ENCODE results near the gene ZFP92.
"Not testable (repeated sequence)": the region's sequence is repeated elsewhere in the genome, so short reads cannot be mapped to it uniquely, and the experiment has no call there.

ZFP92 gene

DNA sequence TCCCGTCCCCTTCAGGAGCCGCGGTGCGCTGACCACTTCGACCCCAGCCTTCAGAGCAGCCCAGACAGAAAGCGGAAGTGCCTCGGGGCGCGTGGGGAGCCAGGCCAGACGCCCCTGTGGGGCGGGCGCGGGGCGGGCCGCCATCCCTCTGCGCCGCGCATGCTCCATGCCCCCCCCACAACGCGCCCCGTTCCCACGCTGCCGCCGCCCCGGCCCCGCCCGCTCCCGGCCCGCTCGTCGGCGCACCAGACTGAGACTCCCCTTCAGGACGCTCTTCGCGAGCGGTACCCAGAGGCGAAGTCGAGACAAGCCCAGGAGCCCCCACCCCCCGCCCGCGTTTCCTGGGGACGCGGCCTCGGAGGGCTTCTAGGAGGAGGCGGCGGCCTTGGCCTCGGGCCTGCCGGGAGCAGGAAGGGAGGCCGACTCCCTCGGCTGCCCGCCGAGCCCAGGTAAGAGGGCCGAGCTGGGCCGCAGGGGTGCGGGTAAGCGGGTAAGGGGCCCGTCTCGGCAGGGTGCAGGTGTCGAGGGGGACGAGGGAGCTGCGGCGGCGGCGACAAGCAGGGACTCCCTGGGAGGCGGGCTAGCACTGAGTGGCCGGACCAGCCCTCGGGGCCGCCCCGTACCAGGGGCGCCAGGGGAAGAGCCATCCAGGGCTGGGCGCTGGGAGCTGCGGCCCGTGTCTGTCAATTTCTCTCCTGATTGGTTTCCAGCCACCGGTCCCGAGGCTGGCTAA, at the start of gene ZFP92:
TSS of gene ZFP92 (plus strand) at position 218 of the 733 bp plus-strand sequence. CDS start 6,851 bp downstream, outside the sequence.
- DNase-seq: no peak

GRCh38 chrX:153361781-153362397, 49.4 kb upstream of the ZFP92 start:
- DNase-seq: no peak

GRCh38 chrX:153365670-153366069, 45.6 kb upstream of the ZFP92 start:
- DNase-seq: no peak

DNA sequence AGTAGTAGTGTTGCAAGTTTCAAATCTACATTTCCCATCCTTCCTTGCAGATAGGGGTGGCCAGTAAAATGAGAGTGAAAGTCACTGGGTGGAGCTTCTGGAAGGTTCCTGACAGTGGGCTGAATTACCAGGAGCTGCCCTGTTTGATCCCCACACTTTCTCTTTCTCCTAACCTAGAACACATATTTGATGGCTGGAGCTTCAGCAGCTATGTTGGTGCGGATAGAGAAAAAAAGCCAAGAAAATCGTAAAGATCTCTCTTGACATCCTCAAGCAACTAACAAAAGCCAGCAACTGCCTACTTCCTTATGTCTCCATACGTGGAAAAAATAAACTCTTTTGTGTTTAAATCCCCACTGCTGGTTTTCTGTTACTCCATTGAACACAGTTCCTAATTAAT, 45.2 kb upstream of the ZFP92 start:
- DNase-seq: no peak

DNA sequence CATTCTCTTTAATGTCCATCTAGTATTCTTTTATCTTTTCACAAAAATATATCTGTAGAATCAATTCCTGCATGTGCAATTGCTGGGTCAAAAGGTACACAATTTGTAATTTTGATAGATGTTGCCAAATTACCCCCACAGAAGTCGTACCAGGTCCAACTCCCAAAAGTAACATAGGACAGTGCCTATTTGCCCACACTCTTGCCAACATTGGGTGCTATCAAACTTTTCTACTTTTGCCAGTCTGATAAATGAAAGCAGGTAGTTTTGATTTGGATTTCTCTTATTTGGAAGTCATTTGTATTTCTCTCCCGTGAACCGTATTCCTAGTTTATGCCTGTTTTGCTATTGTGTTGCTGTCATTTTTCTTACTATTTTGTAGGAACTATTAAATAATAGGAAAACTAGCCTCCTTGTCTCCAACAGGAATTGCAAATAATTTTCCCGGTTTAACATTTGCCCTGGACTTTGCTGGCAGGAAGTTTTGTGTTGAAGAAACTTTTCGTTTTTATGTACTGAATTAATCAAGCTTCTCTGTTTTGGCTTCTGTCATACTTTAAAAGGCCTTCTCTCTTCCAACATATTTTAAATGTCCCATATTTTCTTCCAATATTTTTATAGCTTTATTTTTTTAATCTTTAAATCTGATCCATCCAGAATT, 44.3 kb upstream of the ZFP92 start:
- DNase-seq: no peak

DNA sequence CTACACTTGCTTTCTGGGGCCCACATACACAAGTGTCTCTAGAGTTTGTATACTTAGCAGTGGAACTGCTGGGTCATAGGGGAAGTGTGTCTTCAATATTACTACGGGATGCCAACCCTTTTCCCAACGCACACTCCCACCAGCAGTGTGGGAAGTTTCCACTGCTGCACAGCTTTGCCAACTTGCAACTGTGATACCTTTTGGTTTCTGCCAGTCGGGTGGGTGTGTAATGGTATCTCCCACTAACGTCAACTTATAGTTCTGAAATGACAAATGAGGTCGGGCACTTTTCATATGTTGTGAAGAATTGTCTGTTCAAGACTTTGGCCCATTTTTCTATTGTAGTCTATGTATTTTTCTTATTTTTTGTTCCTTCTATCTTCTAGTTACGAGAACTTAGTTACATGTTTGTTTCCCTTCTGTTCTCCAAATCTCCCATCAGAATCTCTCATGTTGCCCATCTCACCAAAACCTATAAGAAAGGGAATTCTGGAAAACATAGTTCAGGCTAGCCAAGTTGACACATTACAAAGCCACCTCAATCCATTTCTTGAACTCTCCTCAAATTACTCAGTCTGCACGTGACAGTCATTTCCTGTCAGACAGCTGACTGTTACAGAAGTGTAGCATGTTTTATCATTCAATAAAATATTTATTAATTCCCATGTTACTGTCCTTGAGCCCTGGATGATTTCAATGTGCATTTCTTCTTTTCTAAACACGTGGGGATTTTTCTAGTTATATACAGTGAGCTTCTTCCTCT, 40.8 kb upstream of the ZFP92 start:
- no peak for DNase-seq

DNA sequence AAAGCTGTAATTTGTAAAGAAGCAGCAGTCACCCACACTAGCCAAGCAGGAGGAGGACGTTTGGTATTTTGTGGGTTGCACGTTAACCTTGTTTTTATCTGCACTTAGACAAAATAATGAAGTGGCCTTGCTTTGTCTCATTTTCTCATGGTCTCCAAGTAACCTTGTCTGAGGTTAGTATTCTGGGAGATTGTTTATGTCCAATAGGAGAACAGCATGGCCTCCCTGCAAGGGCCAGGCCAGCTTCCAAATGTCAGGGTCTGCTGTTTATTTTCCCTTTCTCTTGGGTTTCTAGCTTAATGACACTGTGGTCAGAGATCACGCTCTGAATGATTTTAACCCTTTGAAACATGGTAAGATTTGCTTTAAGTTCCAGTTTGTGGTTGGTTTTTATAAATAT, 40.0 kb upstream of the ZFP92 start:
- DNase-seq: no peak

- DNase-seq: no peak
These were observed 38.3 kb upstream of the ZFP92 start for GRCh38 chrX:153372949-153373348.

- no peak for DNase-seq
These were observed 36.8 kb upstream of the ZFP92 start for GRCh38 chrX:153374426-153374825.

GRCh38 chrX:153375571-153375970, 35.7 kb upstream of the ZFP92 start:
- DNase-seq: no peak

DNA sequence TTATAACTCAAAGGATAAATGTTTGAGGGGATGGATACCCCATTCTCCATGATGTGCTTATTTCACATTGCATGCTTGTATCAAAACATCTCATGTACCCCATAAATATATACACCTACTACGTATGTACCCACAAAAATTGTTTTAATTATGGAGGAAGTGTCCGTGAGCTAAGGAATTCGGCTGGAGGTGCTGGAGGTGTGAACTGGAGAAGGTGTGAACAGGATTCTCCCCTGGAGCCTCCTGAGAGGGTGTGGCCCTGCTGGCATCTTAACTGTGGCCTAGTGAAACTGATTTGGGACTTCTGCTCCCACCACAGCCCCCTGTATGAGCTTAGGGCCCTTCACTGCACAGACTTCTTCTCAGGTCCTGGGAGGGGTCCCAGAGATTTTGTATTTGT, 33.5 kb upstream of the ZFP92 start:
- no peak for DNase-seq

DNA sequence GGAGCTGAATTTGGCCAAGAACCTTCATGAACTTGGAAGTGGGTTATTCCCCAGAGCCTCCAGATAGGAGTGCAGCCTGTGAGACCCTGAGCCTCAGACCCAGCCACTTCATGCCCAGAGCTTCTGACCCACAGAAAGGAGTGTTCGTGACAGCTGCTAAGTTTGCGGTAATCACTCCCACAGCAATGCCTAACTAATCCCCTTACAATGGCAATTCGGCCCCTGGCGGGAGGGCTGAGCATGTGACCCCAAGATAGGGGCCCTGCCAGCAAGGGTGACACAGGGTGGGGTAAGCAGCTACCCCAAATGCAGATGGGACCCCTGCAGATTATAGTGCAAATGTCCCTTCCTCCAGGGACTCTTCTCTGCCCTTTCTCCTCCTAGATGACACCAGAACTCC, 32.7 kb upstream of the ZFP92 start:
- DNase-seq: no peak

DNA sequence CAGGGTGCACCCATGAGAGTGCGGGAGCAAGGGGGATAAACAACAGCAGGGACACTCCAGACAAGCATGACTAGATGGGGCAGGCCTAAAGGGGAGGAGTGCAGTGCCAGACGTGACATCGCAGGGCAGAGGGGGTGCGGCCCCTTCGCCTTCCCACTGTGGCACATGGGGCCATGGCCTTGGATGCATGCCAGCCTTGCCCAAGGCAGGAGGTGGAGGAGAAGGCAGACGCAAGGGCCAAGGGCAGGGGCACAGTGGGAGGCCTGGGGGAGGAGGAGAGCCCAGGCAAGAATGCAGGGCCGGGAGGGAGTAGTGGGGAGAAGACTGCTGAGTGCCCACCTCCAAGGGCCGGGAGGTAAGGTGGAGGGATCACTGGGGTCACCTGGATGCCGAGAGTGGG, 31.8 kb upstream of the ZFP92 start:
- DNase-seq: no peak

- no peak for DNase-seq
These were observed 31.2 kb upstream of the ZFP92 start for GRCh38 chrX:153379971-153380581.

- no peak for DNase-seq
These were observed 30.6 kb upstream of the ZFP92 start for GRCh38 chrX:153380691-153381090.

DNA sequence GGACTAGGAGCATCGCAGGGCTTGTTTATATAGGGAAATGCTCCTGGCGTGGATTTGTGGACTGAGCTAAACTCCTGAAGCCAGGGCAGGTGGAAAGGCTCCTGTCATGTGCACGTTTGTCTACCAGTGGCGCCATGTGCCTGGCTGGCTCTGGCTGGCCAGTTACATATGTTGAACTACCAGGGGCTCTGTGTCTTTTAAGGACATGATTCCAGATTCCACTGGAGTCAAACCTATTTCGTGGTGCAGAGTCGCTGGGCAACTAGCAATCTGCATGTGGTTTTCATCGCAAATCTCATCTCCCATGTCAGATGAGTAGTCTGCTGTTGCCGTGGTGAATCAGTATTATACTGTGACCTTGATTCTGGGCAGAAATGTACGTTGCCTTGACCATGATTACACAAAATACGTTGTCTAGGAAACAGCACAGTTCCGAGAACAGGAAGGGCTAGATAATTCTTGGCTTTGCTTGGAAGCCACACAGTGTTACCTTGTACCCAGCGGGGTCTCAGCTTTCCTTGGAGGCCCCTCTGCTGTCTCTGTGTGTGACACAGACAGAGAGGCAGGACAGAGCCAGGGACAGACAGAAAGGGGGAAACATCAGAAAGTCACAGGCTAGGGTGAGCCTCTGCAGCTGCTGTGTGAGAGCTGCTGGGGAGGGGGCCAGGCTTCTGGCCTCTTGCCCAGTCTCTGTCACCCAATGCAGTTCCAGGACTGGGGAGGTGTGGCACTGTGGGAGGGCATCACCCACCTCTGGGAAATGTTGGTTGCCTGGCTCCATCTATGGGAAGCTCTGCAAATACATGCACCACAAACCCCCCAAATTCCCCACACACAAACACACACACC, 29.4 kb upstream of the ZFP92 start:
- peak; percentile 37 to 42 for DNase-seq

GRCh38 chrX:153382563-153383482, 28.4 kb upstream of the ZFP92 start:
- DNase-seq: no peak

GRCh38 chrX:153384390-153384789, 26.9 kb upstream of the ZFP92 start:
- no peak for DNase-seq

DNA sequence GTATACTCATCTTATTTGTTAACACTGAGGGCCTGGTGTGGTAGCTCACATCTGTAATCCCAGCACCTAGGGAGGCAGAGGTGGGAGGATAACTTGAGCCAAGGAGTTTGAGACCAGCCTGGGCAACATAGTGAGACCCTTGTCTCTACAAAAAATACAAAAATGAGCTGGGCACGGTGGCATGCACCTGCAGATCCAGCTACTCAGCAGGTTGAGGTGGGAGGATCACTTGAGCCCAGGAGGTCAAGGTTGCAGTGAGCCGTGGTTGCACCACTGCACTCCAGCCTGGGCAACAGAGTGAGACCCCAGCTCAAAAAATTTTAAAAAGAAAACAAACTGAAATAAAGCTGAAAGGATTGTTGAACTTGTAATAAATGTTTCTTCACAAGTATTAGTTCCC, 26.3 kb upstream of the ZFP92 start:
- not testable (repeated sequence) for DNase-seq

DNA sequence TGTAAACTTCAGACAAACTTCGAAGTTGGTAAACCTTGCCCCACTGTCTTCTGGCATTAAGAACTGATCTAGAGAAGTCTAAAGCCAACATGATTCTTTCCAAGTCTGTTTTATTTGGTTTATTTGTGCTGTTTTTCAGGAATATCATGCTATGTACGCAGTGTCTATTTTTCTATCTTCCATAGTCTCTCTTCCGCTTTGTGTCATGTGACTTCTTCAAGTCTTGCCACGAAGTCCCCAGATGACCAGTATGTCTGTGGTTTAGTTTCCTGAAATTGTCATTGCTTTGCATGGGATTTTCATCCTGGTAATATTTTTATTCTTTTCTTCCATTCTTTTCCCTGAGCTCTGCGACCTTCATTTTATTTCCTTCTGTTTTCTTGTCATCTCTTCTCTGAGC, 25.2 kb upstream of the ZFP92 start:
- no peak for DNase-seq

DNA sequence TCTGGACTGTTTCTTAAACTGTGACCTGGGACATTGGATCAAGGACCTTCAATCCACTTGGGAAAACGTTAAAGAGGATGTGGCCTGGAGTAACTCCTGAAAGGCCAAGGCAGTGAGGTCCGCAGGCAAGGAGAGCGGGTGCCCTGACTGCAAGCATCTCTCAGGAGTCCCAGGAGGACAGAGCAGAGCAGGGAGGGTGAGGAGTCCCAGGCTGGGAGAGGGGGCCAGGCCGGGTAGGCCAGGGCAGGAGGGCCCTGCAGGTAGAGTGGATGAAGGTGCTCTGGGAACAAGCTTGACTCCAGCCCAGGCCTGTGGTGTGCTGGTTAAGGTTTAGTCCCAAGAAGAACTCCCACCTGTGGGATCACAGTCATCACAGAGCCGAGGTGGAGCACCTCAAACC, 23.9 kb upstream of the ZFP92 start:
- no peak for DNase-seq

Data from SHP77 (cell line).